HepG2 (cell line): Measurements from ENCODE around the gene ZNF23. TPM values are rescaled to one million over a fixed set of nuclear protein-coding genes. Genes with fewer than 3 reads are reported as not detected.

ENCODE experiments used
- ATRX ChIP-seq: sonication (generic); formaldehyde crosslinking; IDR thresholded peaks from 2 replicates; pipeline ENCODE4 v1.4.0; 2020; ENCODE audit warnings: missing genetic modification reagents, borderline replicate concordance
- E2F2 ChIP-seq: sonication (generic); formaldehyde crosslinking; IDR thresholded peaks from 2 replicates; pipeline ENCODE4 v1.4.0; 2020; ENCODE audit warnings: missing genetic modification reagents, borderline replicate concordance
- ELF1 ChIP-seq: sonication (generic); formaldehyde crosslinking; IDR thresholded peaks from 2 replicates; pipeline ENCODE4 v1.4.0; 2020; ENCODE audit warnings: missing genetic modification reagents
- GFI1 ChIP-seq: sonication (generic); formaldehyde crosslinking; IDR thresholded peaks from 2 replicates; pipeline ENCODE4 v1.5.0; 2020; ENCODE audit warnings: missing genetic modification reagents, mild to moderate bottlenecking, borderline replicate concordance
- HDAC6 ChIP-seq: fragments of 200-600 bp; sonication (generic); IDR thresholded peaks from 2 replicates; pipeline ENCODE4 v1.7.0; 2017; ENCODE audit warnings: mild to moderate bottlenecking, antibody characterized with exemption, low read length, low read depth
- KDM3A ChIP-seq: IDR thresholded peaks from 2 replicates; pipeline ENCODE4 v1.6.1; 2018; ENCODE audit warnings: low read depth, missing compliant biosample characterization
- ZFP91 ChIP-seq: sonication (generic); formaldehyde crosslinking; IDR thresholded peaks from 2 replicates; pipeline ENCODE4 v1.9.0; 2022; ENCODE audit warnings: missing genetic modification reagents, mild to moderate bottlenecking, borderline replicate concordance
- ZNF281 ChIP-seq: sonication (generic); formaldehyde crosslinking; IDR thresholded peaks from 2 replicates; pipeline ENCODE4 v1.4.0; 2020; ENCODE audit warnings: missing genetic modification reagents, borderline replicate concordance
- ZNF512 ChIP-seq: sonication (generic); formaldehyde crosslinking; IDR thresholded peaks from 2 replicates; pipeline ENCODE4 v1.4.0; 2020; ENCODE audit warnings: mild to moderate bottlenecking, missing genetic modification reagents
- ZNF777 ChIP-seq: sonication (generic); formaldehyde crosslinking; IDR thresholded peaks from 2 replicates; pipeline ENCODE4 v1.4.0; 2020; ENCODE audit warnings: missing genetic modification reagents
- ZNF781 ChIP-seq: sonication (generic); formaldehyde crosslinking; IDR thresholded peaks from 2 replicates; pipeline ENCODE4 v1.5.1; 2020; ENCODE audit warnings: borderline replicate concordance, mild to moderate bottlenecking, missing genetic modification reagents; ENCODE audit errors: not compliant biosample characterization
- polyA plus RNA-seq, 8 experiments: library from polyadenylated mRNA; depleted of rRNA in 3 of 8; stranded (reverse) in 7 of 8; unstranded in 1 of 8; fragments of >200 nt; fragmentation: Illumina TruSeq in 4 of 8; extraction: Trizol in 4 of 8; gene quantifications; 2 replicates each; pipeline versions ENCODE4 v1.2.1 to v1.2.3, GENCODE V29; 2011 to 2016; ENCODE audit warnings: low read depth in 4 of 8, missing spikeins in 1 of 8, mixed read lengths in 1 of 8; ENCODE audit not compliant: insufficient read depth in 1 of 8
- total RNA-seq, 5 experiments: library from RNA; depleted of rRNA; stranded (reverse); fragments of >200 nt; fragmentation: Illumina TruSeq; extraction: Trizol; gene quantifications; 2 replicates each; pipeline ENCODE4 v1.2.3, GENCODE V29; 2016; ENCODE audit warnings: low read depth in 1 of 5

Gene ZNF23
- total and polyA plus RNA-seq, 2 of the 13 experiments (the other 11 are each of a cell fraction or from before 2014, with no cell fraction given), result 8.6 to 12.2 TPM

GRCh38 chr16:71412270-71413160, 49.5 kb downstream of the ZNF23 start (continued):
- TF ChIP-seq ZNF777, result no peak
- TF ChIP-seq E2F2, result no peak
- no peak for TF ChIP-seq ELF1 (CRISPR knock-in tag)
- TF ChIP-seq ATRX (CRISPR knock-in tag), result no peak
- TF ChIP-seq ZNF512 (CRISPR knock-in tag), result no peak
- no peak for TF ChIP-seq ZNF281
- peak; percentile 84 for TF ChIP-seq ZNF781
- no peak for TF ChIP-seq HDAC6
- 0 out of 2 replicates have a peak, but pooled peaks have one; percentile 38 for TF ChIP-seq GFI1 (CRISPR knock-in tag)
- TF ChIP-seq ZFP91 (CRISPR knock-in tag), result no peak
- 0 out of 2 replicates have a peak, but pooled peaks have one; percentile 22 for TF ChIP-seq KDM3A (CRISPR knock-in tag)
